Common myeloid progenitor, CD34-positive (primary cell): Measurements from ENCODE around the gene FOXP3.

Experiments
- CTCF ChIA-PET: fragments of 350-600 bp; sonication (Branson Sonifier 250); formaldehyde crosslinking; loops from one replicate; lab custom pipeline; 2021; ENCODE audit warnings: antibody characterized with exemption; lab: Charles Lee
- POLR2A ChIA-PET: fragments of 350-600 bp; sonication (Branson Sonifier 250); formaldehyde crosslinking; loops from one replicate; lab custom pipeline; 2021; ENCODE audit warnings: antibody characterized with exemption; lab: Charles Lee
- DNase-seq, 3 donors: peaks; one replicate each; pipeline versions ENCODE4 v3.0.0 to v3.0.0-alpha.2; 2013
- H3K27ac ChIP-seq, 2 experiments: 1 replicate in 1 of 2; 2 replicates in 1 of 2; pipeline ENCODE4 v1.7.0; 2013; ENCODE audit warnings: inconsistent platforms in 2 of 2, low read length in 2 of 2, mild to moderate bottlenecking in 2 of 2, low read depth in 1 of 2, moderate library complexity in 1 of 2; ENCODE audit not compliant: severe bottlenecking in 2 of 2, insufficient read depth in 1 of 2, poor library complexity in 1 of 2
- H3K27me3 ChIP-seq, 5 experiments: replicated peaks in 2 of 5; 1 replicate in 3 of 5; 2 replicates in 2 of 5; pipeline versions ENCODE4 v1.6.1 to v1.7.0; 2013; ENCODE audit warnings: low read length in 4 of 5, mild to moderate bottlenecking in 2 of 5, moderate library complexity in 2 of 5, inconsistent platforms in 1 of 5; ENCODE audit not compliant: insufficient read depth in 5 of 5, control insufficient read depth in 4 of 5
- H3K36me3 ChIP-seq, 4 experiments: 1 replicate in 2 of 4; 2 replicates in 2 of 4; pipeline versions ENCODE4 v1.6.1 to v1.7.0; 2013; ENCODE audit warnings: low read length in 3 of 4, control low read depth in 1 of 4, mild to moderate bottlenecking in 1 of 4; ENCODE audit not compliant: control insufficient read depth in 4 of 4, insufficient read depth in 4 of 4
- H3K4me1 ChIP-seq, 4 experiments: 1 replicate in 3 of 4; 2 replicates in 1 of 4; pipeline versions ENCODE4 v1.6.1 to v1.7.1; 2013; ENCODE audit warnings: low read length in 3 of 4, mild to moderate bottlenecking in 3 of 4, control low read depth in 1 of 4, inconsistent platforms in 1 of 4, moderate library complexity in 1 of 4; ENCODE audit not compliant: control insufficient read depth in 4 of 4, insufficient read depth in 4 of 4; ENCODE audit errors: control extremely low read depth in 1 of 4
- H3K4me3 ChIP-seq, 7 experiments: 1 replicate in 4 of 7; 2 replicates in 3 of 7; pipeline versions ENCODE4 v1.5.1 to v1.7.0; 2013; ENCODE audit warnings: mild to moderate bottlenecking in 7 of 7, low read length in 6 of 7, moderate library complexity in 6 of 7, inconsistent platforms in 2 of 7, low read depth in 2 of 7, control low read depth in 1 of 7; ENCODE audit not compliant: insufficient read depth in 4 of 7, control insufficient read depth in 1 of 7; ENCODE audit errors: extremely low read depth in 1 of 7
- H3K9me3 ChIP-seq, 5 experiments: 1 replicate in 4 of 5; 2 replicates in 1 of 5; pipeline versions ENCODE4 v1.6.1 to v1.7.1; 2013; ENCODE audit warnings: low read length in 4 of 5, mild to moderate bottlenecking in 2 of 5, inconsistent platforms in 1 of 5, low read depth in 1 of 5, moderate library complexity in 1 of 5; ENCODE audit not compliant: control insufficient read depth in 4 of 5, insufficient read depth in 2 of 5; ENCODE audit errors: control extremely low read depth in 1 of 5
- WGBS: methylation state at CpG from one replicate; pipeline ENCODE4 v1.1.5; 2013; ENCODE audit not compliant: insufficient coverage; 5-methylcytosine and 5-hydroxymethylcytosine counted together

Gene FOXP3

GRCh38 chrX:49276207-49276606 is 11.7 kb upstream of the FOXP3 start:
- ChIA-PET POLR2A (no interaction called here), CTCF (no interaction called here)
- Histone ChIP-seq H3K9me3 (no peaks in the 10 kb centered on the region), H3K4me1 (peaks cover 0 to 26% (median 13%) of the 10 kb centered on the region in 4 experiments), H3K36me3 (peaks cover 0 to 8% (median 2%) of the 10 kb centered on the region in 4 experiments), H3K4me3 (no peak overlapping the region), H3K27ac (no peak overlapping the region), H3K27me3 (no peaks in the 10 kb centered on the region)
- 71% methylated on average over 1 of the region's 1 CpG for WGBS
- DNase-seq, result no peak

GRCh38 chrX:49273181-49273727 is 8.7 kb upstream of the FOXP3 start:
- POLR2A ChIA-PET, result no interaction called here
- DNase-seq, result peak; percentile 4 to 69 (median 54)
- CTCF ChIA-PET, result interaction anchor here (1.2 kb wide), 1 partner anchor 11 kb away, joined by 3 read pairs; no protein-coding TSS in a partner anchor
- H3K36me3 ChIP-seq, result peaks cover 0 to 8% (median 2%) of the 10 kb centered on the region in 4 experiments
- H3K4me3 ChIP-seq, result no peak overlapping the region
- WGBS, result 68% methylated on average over 4 of the region's 8 CpGs
- H3K27me3 ChIP-seq, result no peaks in the 10 kb centered on the region
- H3K9me3 ChIP-seq, result peaks cover 0 to 3% (median 0%) of the 10 kb centered on the region in 5 experiments
- H3K4me1 ChIP-seq, result peaks cover 5 to 42% (median 25%) of the 10 kb centered on the region in 4 experiments
- H3K27ac ChIP-seq, result no peak overlapping the region

- 20% methylated on average over 1 of the region's 6 CpGs for WGBS
- H3K27ac ChIP-seq, result no peak overlapping the region
- H3K36me3 ChIP-seq, result peaks cover 0 to 8% (median 2%) of the 10 kb centered on the region in 4 experiments
- POLR2A ChIA-PET, result interaction anchor here (0.6 kb wide), 1 partner anchor 353 kb away, joined by 3 read pairs; the partner anchor contains the start of gene PIM2
- no peaks in the 10 kb centered on the region for H3K27me3 ChIP-seq
- peak overlapping the region in 1 of 7 experiments; percentile 42 for H3K4me3 ChIP-seq
- peaks cover 0 to 3% (median 0%) of the 10 kb centered on the region in 5 experiments for H3K9me3 ChIP-seq
- CTCF ChIA-PET, result interaction anchor here (0.5 to 1.5 kb wide), 3 partner anchors 11 to 116 kb away, joined by 3 to 4 read pairs (median 3); no protein-coding TSS in a partner anchor
- no peak for DNase-seq
- peaks cover 5 to 44% (median 25%) of the 10 kb centered on the region in 4 experiments for H3K4me1 ChIP-seq
Measured at GRCh38 chrX:49272421-49272820, 7.9 kb upstream of the FOXP3 start.

- H3K36me3 ChIP-seq, result peaks cover 0 to 8% (median 2%) of the 10 kb centered on the region in 4 experiments
- no peak for DNase-seq
- H3K27me3 ChIP-seq, result no peaks in the 10 kb centered on the region
- ChIA-PET POLR2A (no interaction called here), CTCF (interaction anchor here (1.5 kb wide), 1 partner anchor 115 kb away, joined by 3 read pairs; no protein-coding TSS in a partner anchor)
- H3K4me3 ChIP-seq, result no peak overlapping the region
- peaks cover 0 to 3% (median 0%) of the 10 kb centered on the region in 5 experiments for H3K9me3 ChIP-seq
- 77% methylated on average over 2 of the region's 2 CpGs for WGBS
- no peak overlapping the region for H3K27ac ChIP-seq
- H3K4me1 ChIP-seq, result peaks cover 5 to 44% (median 25%) of the 10 kb centered on the region in 4 experiments
Measured at GRCh38 chrX:49271341-49271740, 6.8 kb upstream of the FOXP3 start.

- peak overlapping the region; percentile 55 to 95 for H3K27ac ChIP-seq
- POLR2A ChIA-PET, result no interaction called here
- H3K4me1 ChIP-seq, result peaks cover 5 to 44% (median 25%) of the 10 kb centered on the region in 4 experiments
- no peak for DNase-seq
- H3K4me3 ChIP-seq, result peak overlapping the region; percentile 34 to 89 (median 69)
- CTCF ChIA-PET, result interaction anchor here (0.8 kb wide), 1 partner anchor 80 kb away, joined by 3 read pairs; no protein-coding TSS in a partner anchor
- H3K9me3 ChIP-seq, result peaks cover 0 to 3% (median 0%) of the 10 kb centered on the region in 5 experiments
- H3K36me3 ChIP-seq, result peaks cover 0 to 8% (median 2%) of the 10 kb centered on the region in 4 experiments
- H3K27me3 ChIP-seq, result no peaks in the 10 kb centered on the region
- 65% methylated on average over 64 of the region's 66 CpGs for WGBS
Measured at GRCh38 chrX:49270249-49270921, 5.9 kb upstream of the FOXP3 start.

GRCh38 chrX:49269767-49270248 is 5.3 kb upstream of the FOXP3 start, which contains the start of gene PPP1R3F:
Gene PPP1R3F, plus strand, starts transcription at chrX:49269793. Its CDS starts 77 bp downstream, at chrX:49269870.
- Histone ChIP-seq H3K4me3 (peak within 1 kb of the TSS; percentile 62 to 89 (median 74)), H3K36me3 (peaks cover 0 to 8% (median 2%) of the 10 kb centered on the region in 4 experiments), H3K4me1 (peaks cover 5 to 44% (median 24%) of the 10 kb centered on the region in 4 experiments), H3K27ac (peak within 1 kb of the TSS; percentile 88 to 95), H3K27me3 (no peaks in the 10 kb centered on the region), H3K9me3 (peaks cover 0 to 3% (median 0%) of the 10 kb centered on the region in 5 experiments)
- DNase-seq, result no peak
- ChIA-PET CTCF (no interaction called here), POLR2A (interaction anchor here (0.5 kb wide), 1 partner anchor 31 kb away, joined by 4 read pairs; no protein-coding TSS in a partner anchor)
- WGBS, result 46% methylated on average over 64 of the region's 70 CpGs
